Measurements from ENCODE around the gene USB1.

DNA sequence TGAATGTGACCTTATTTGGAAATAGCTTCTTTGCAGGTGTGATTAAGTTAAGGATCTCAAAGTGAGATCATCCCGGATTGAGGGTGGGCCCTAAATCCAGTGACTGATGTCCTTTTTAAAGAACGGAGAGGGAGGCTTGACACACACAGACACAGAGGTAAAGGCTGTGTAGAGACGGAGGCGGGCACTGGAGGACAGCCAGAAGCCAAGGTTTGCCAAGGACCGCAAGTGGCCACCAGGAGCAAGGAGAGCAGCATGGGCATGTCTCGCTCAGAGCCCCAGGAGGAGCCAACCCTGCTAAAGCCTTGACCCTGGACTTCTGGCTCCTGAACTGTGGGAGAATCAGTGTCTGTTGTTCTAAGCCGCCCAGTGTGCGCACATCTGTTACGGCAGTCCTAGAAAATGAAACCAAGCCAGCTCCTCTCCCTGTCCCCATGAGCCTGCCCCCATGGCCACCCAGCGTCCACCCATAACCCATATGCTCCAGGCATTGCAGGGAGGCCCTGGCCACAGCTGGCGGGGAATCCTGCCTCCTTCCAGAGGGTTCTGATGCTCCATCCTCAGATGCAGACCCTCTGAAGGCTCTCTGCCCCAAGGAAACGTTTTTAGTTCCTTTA, 45.5 kb upstream of the USB1 start:
- TF ChIP-seq POLR2A (IDR thresholded peaks at IDR 0.05), result no peak
- TF ChIP-seq, protein P1, sequence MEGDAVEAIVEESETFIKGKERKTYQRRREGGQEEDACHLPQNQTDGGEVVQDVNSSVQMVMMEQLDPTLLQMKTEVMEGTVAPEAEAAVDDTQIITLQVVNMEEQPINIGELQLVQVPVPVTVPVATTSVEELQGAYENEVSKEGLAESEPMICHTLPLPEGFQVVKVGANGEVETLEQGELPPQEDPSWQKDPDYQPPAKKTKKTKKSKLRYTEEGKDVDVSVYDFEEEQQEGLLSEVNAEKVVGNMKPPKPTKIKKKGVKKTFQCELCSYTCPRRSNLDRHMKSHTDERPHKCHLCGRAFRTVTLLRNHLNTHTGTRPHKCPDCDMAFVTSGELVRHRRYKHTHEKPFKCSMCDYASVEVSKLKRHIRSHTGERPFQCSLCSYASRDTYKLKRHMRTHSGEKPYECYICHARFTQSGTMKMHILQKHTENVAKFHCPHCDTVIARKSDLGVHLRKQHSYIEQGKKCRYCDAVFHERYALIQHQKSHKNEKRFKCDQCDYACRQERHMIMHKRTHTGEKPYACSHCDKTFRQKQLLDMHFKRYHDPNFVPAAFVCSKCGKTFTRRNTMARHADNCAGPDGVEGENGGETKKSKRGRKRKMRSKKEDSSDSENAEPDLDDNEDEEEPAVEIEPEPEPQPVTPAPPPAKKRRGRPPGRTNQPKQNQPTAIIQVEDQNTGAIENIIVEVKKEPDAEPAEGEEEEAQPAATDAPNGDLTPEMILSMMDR (IDR thresholded peaks at IDR 0.05), result peak in 4 of 6 experiments; percentile 27 to 45 (median 35)

All from thyroid gland (tissue), 4 donors.